Adrenal gland (tissue), 5 donors: ENCODE results near the gene PTPRN2.

Source experiments
- CTCF ChIP-seq, 6 experiments: fragments of 450-650 bp in 4 of 6; fragments of 200-600 bp in 2 of 6; sonication (generic) in 1 of 6; IDR thresholded peaks; 1 replicate in 5 of 6; 2 replicates in 1 of 6; pipeline versions ENCODE4 v1.5.1 to v1.8.0; 2016 to 2021; ENCODE audit warnings: antibody characterized with exemption in 6 of 6, mild to moderate bottlenecking in 2 of 6, moderate library complexity in 1 of 6
- POLR2A ChIP-seq, 2 donors: fragments of 450-650 bp; IDR thresholded peaks; one replicate each; pipeline ENCODE4 v1.6.1; 2017; ENCODE audit warnings: antibody characterized with exemption in 2 of 2, mild to moderate bottlenecking in 2 of 2, moderate library complexity in 1 of 2
- donor health status: DM: no; HTN: no; CAD: no.

- TF ChIP-seq CTCF (IDR thresholded peaks at IDR 0.05) (no peak), POLR2A (IDR thresholded peaks at IDR 0.05) (no peak)
These were observed 328.5 kb downstream of the PTPRN2 start for GRCh38 chr7:158259141-158259540.
